ENCODE measurements around the gene AIG1.

DNA sequence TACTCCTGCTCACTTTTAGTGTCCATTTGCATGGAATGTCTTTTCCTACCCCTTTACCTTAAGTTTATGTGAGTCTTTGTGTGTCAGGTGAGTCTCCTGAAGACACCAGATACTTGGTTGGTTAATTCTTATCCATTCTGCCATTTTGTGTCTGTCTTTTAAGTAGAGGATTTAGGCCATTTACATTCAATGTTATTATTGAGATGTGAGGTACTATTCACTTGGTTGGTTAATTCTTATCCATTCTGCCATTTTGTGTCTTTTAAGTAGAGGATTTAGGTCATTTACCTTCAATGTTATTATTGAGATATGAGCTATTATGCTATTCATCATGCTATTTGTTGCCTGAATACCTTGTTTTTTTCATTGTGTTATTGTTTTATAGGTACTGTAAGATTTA is 113.8 kb downstream of the AIG1 start:
- no peak for TF ChIP-seq POLR2AphosphoS5 (IDR thresholded peaks at IDR 0.05)
- TF ChIP-seq, protein P1, sequence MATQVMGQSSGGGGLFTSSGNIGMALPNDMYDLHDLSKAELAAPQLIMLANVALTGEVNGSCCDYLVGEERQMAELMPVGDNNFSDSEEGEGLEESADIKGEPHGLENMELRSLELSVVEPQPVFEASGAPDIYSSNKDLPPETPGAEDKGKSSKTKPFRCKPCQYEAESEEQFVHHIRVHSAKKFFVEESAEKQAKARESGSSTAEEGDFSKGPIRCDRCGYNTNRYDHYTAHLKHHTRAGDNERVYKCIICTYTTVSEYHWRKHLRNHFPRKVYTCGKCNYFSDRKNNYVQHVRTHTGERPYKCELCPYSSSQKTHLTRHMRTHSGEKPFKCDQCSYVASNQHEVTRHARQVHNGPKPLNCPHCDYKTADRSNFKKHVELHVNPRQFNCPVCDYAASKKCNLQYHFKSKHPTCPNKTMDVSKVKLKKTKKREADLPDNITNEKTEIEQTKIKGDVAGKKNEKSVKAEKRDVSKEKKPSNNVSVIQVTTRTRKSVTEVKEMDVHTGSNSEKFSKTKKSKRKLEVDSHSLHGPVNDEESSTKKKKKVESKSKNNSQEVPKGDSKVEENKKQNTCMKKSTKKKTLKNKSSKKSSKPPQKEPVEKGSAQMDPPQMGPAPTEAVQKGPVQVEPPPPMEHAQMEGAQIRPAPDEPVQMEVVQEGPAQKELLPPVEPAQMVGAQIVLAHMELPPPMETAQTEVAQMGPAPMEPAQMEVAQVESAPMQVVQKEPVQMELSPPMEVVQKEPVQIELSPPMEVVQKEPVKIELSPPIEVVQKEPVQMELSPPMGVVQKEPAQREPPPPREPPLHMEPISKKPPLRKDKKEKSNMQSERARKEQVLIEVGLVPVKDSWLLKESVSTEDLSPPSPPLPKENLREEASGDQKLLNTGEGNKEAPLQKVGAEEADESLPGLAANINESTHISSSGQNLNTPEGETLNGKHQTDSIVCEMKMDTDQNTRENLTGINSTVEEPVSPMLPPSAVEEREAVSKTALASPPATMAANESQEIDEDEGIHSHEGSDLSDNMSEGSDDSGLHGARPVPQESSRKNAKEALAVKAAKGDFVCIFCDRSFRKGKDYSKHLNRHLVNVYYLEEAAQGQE (IDR thresholded peaks at IDR 0.05; ENCODE audit: borderline replicate concordance): no peak
- TF ChIP-seq, protein P2, sequence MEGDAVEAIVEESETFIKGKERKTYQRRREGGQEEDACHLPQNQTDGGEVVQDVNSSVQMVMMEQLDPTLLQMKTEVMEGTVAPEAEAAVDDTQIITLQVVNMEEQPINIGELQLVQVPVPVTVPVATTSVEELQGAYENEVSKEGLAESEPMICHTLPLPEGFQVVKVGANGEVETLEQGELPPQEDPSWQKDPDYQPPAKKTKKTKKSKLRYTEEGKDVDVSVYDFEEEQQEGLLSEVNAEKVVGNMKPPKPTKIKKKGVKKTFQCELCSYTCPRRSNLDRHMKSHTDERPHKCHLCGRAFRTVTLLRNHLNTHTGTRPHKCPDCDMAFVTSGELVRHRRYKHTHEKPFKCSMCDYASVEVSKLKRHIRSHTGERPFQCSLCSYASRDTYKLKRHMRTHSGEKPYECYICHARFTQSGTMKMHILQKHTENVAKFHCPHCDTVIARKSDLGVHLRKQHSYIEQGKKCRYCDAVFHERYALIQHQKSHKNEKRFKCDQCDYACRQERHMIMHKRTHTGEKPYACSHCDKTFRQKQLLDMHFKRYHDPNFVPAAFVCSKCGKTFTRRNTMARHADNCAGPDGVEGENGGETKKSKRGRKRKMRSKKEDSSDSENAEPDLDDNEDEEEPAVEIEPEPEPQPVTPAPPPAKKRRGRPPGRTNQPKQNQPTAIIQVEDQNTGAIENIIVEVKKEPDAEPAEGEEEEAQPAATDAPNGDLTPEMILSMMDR (IDR thresholded peaks at IDR 0.05; ENCODE audit: poor library complexity, severe bottlenecking): no peak
- no peak for TF ChIP-seq EZH2 (IDR thresholded peaks at IDR 0.05; ENCODE audit: borderline replicate concordance, insufficient read depth, low read length, poor library complexity, severe bottlenecking)
